ENCODE data around the gene INO80. TPM values are rescaled to one million over a fixed set of nuclear protein-coding genes. Genes with fewer than 3 reads are reported as not detected.
"Not testable (repeated sequence)": the region's sequence is repeated elsewhere in the genome, so short reads cannot be mapped to it uniquely, and the experiment has no call there.

Gene INO80
- total and polyA plus RNA-seq, 9 donors, result 13.0 to 18.1 (median 16.6) TPM

GRCh38 chr15:40958723-40959122 lies 157.4 kb downstream of the INO80 start:
- Histone ChIP-seq H3K4me3 (ENCODE audit: low read length) (no peak overlapping the region), H3K4me1 (ENCODE audit: control insufficient read depth, insufficient read depth, low read length) (peaks cover 63% of the 10 kb centered on the region), H3K27ac (ENCODE audit: low read length) (peak overlapping the region; percentile 84), H3K36me3 (ENCODE audit: control insufficient read depth, insufficient read depth, low read length) (no peaks in the 10 kb centered on the region), H3K27me3 (ENCODE audit: control insufficient read depth, insufficient read depth, low read length) (peaks cover 5% of the 10 kb centered on the region), H3K9me3 (replicated peaks; ENCODE audit: control insufficient read depth, low read depth, low read length) (no peaks in the 10 kb centered on the region)
- DNase-seq, result no peak
- WGBS (ENCODE audit: insufficient coverage), result 89% methylated on average over 8 of the region's 8 CpGs

- Histone ChIP-seq H3K9me3 (replicated peaks; ENCODE audit: control insufficient read depth, low read depth, low read length) (no peaks in the 10 kb centered on the region), H3K27ac (ENCODE audit: low read length) (peak overlapping the region; percentile 84)
Observed at GRCh38 chr15:40958146-40958545, 157.9 kb downstream of the INO80 start.

GRCh38 chr15:40957581-40958051 lies 158.5 kb downstream of the INO80 start:
- Histone ChIP-seq H3K4me3 (ENCODE audit: low read length) (no peak overlapping the region), H3K36me3 (ENCODE audit: control insufficient read depth, insufficient read depth, low read length) (no peaks in the 10 kb centered on the region), H3K27me3 (ENCODE audit: control insufficient read depth, insufficient read depth, low read length) (peaks cover 13% of the 10 kb centered on the region), H3K27ac (ENCODE audit: low read length) (peak overlapping the region; percentile 84), H3K9me3 (replicated peaks; ENCODE audit: control insufficient read depth, low read depth, low read length) (no peaks in the 10 kb centered on the region), H3K4me1 (ENCODE audit: control insufficient read depth, insufficient read depth, low read length) (peaks cover 71% of the 10 kb centered on the region)
- 67% methylated on average over 5 of the region's 9 CpGs for WGBS (ENCODE audit: insufficient coverage)
- peak; percentile 87 for DNase-seq

More at GRCh38 chr15:40958146-40958545, 157.9 kb downstream of the INO80 start:
- Histone ChIP-seq H3K4me1 (ENCODE audit: control insufficient read depth, insufficient read depth, low read length) (peaks cover 68% of the 10 kb centered on the region), H3K36me3 (ENCODE audit: control insufficient read depth, insufficient read depth, low read length) (no peaks in the 10 kb centered on the region), H3K27me3 (ENCODE audit: control insufficient read depth, insufficient read depth, low read length) (peaks cover 10% of the 10 kb centered on the region), H3K4me3 (ENCODE audit: low read length) (no peak overlapping the region)
- WGBS (ENCODE audit: insufficient coverage), result 65% methylated on average over 6 of the region's 6 CpGs
- DNase-seq, result peak; percentile 71

GRCh38 chr15:40957041-40957555 lies 159.0 kb downstream of the INO80 start:
- no peak overlapping the region for H3K4me3 ChIP-seq (ENCODE audit: low read length)
- no peaks in the 10 kb centered on the region for H3K9me3 ChIP-seq (replicated peaks; ENCODE audit: control insufficient read depth, low read depth, low read length)
- 100% methylated on average over 2 of the region's 4 CpGs for WGBS (ENCODE audit: insufficient coverage)
- no peaks in the 10 kb centered on the region for H3K36me3 ChIP-seq (ENCODE audit: control insufficient read depth, insufficient read depth, low read length)
- DNase-seq, result no peak
- H3K4me1 ChIP-seq (ENCODE audit: control insufficient read depth, insufficient read depth, low read length), result peaks cover 74% of the 10 kb centered on the region
- H3K27me3 ChIP-seq (ENCODE audit: control insufficient read depth, insufficient read depth, low read length), result peaks cover 18% of the 10 kb centered on the region
- peak overlapping the region; percentile 78 for H3K27ac ChIP-seq (ENCODE audit: low read length)

- H3K4me1 ChIP-seq (ENCODE audit: control insufficient read depth, insufficient read depth, low read length), result peaks cover 74% of the 10 kb centered on the region
- H3K4me3 ChIP-seq (ENCODE audit: low read length), result no peak overlapping the region
- WGBS (ENCODE audit: insufficient coverage), result 97% methylated on average over 3 of the region's 3 CpGs
Observed at GRCh38 chr15:40956541-40956982, 159.5 kb downstream of the INO80 start.

GRCh38 chr15:40955930-40956540 lies 160.0 kb downstream of the INO80 start:
- Histone ChIP-seq H3K9me3 (replicated peaks; ENCODE audit: control insufficient read depth, low read depth, low read length) (no peaks in the 10 kb centered on the region), H3K4me1 (ENCODE audit: control insufficient read depth, insufficient read depth, low read length) (peaks cover 74% of the 10 kb centered on the region)
- WGBS (ENCODE audit: insufficient coverage), result no CpG with 5 or more reads among the region's 3 CpGs

More at GRCh38 chr15:40956541-40956982, 159.5 kb downstream of the INO80 start:
- Histone ChIP-seq H3K36me3 (ENCODE audit: control insufficient read depth, insufficient read depth, low read length) (no peaks in the 10 kb centered on the region), H3K9me3 (replicated peaks; ENCODE audit: control insufficient read depth, low read depth, low read length) (no peaks in the 10 kb centered on the region), H3K27me3 (ENCODE audit: control insufficient read depth, insufficient read depth, low read length) (peaks cover 18% of the 10 kb centered on the region), H3K27ac (ENCODE audit: low read length) (peak overlapping the region; percentile 78)
- DNase-seq, result peak; percentile 63

GRCh38 chr15:40955141-40955903 lies 160.8 kb downstream of the INO80 start:
- H3K9me3 ChIP-seq (replicated peaks; ENCODE audit: control insufficient read depth, low read depth, low read length), result no peaks in the 10 kb centered on the region
- no peak for DNase-seq
- H3K27me3 ChIP-seq (ENCODE audit: control insufficient read depth, insufficient read depth, low read length), result peaks cover 21% of the 10 kb centered on the region
- peaks cover 68% of the 10 kb centered on the region for H3K4me1 ChIP-seq (ENCODE audit: control insufficient read depth, insufficient read depth, low read length)
- WGBS (ENCODE audit: insufficient coverage), result 88% methylated on average over 20 of the region's 20 CpGs
- H3K36me3 ChIP-seq (ENCODE audit: control insufficient read depth, insufficient read depth, low read length), result no peaks in the 10 kb centered on the region
- H3K4me3 ChIP-seq (ENCODE audit: low read length), result no peak overlapping the region
- peak overlapping the region; percentile 70 for H3K27ac ChIP-seq (ENCODE audit: low read length)

More at GRCh38 chr15:40955930-40956540, 160.0 kb downstream of the INO80 start:
- no peaks in the 10 kb centered on the region for H3K36me3 ChIP-seq (ENCODE audit: control insufficient read depth, insufficient read depth, low read length)
- H3K4me3 ChIP-seq (ENCODE audit: low read length), result no peak overlapping the region
- H3K27me3 ChIP-seq (ENCODE audit: control insufficient read depth, insufficient read depth, low read length), result peaks cover 18% of the 10 kb centered on the region
- peak overlapping the region; percentile 70 for H3K27ac ChIP-seq (ENCODE audit: low read length)
- DNase-seq, result peak; percentile 44

- H3K4me3 ChIP-seq (ENCODE audit: low read length); H3K9me3 ChIP-seq (replicated peaks; ENCODE audit: control insufficient read depth, low read depth, low read length); DNase-seq; H3K36me3 ChIP-seq (ENCODE audit: control insufficient read depth, insufficient read depth, low read length); H3K27ac ChIP-seq (ENCODE audit: low read length): not testable (repeated sequence)
- H3K27me3 ChIP-seq (ENCODE audit: control insufficient read depth, insufficient read depth, low read length), result peaks cover 21% of the 10 kb centered on the region
- 65% methylated on average over 4 of the region's 8 CpGs for WGBS (ENCODE audit: insufficient coverage)
- peaks cover 58% of the 10 kb centered on the region for H3K4me1 ChIP-seq (ENCODE audit: control insufficient read depth, insufficient read depth, low read length)
Observed at GRCh38 chr15:40954158-40954848, 161.8 kb downstream of the INO80 start.

GRCh38 chr15:40953713-40954074 lies 162.4 kb downstream of the INO80 start:
- H3K36me3 ChIP-seq (ENCODE audit: control insufficient read depth, insufficient read depth, low read length), result no peaks in the 10 kb centered on the region
- no peak overlapping the region for H3K27ac ChIP-seq (ENCODE audit: low read length)
- WGBS (ENCODE audit: insufficient coverage), result 6% methylated on average over 17 of the region's 17 CpGs
- no peaks in the 10 kb centered on the region for H3K9me3 ChIP-seq (replicated peaks; ENCODE audit: control insufficient read depth, low read depth, low read length)
- peaks cover 53% of the 10 kb centered on the region for H3K4me1 ChIP-seq (ENCODE audit: control insufficient read depth, insufficient read depth, low read length)
- H3K4me3 ChIP-seq (ENCODE audit: low read length), result peak overlapping the region; percentile 64
- peaks cover 21% of the 10 kb centered on the region for H3K27me3 ChIP-seq (ENCODE audit: control insufficient read depth, insufficient read depth, low read length)
- no peak for DNase-seq
